H1 (cell line): ENCODE results near the gene PCAT7. TPM values are rescaled to one million over a fixed set of nuclear protein-coding genes. Genes with fewer than 3 reads are reported as not detected.

Experiments used
- CTCF ChIA-PET: fragments of 300-600 bp; sonication (Branson Sonifier 250); formaldehyde crosslinking; loops from one replicate; lab custom pipeline; 2021; ENCODE audit not compliant: partially characterized antibody; lab: Charles Lee
- POLR2A ChIA-PET: fragments of 300-600 bp; sonication (Branson Sonifier 250); formaldehyde crosslinking; loops from one replicate; lab custom pipeline; 2021; ENCODE audit warnings: inconsistent platforms; ENCODE audit not compliant: partially characterized antibody; lab: Charles Lee
- DNase-seq, 2 experiments: peaks; one replicate each; pipeline versions ENCODE4 v3.0.0 to v3.0.0-alpha.2; 2010 to 2022; ENCODE audit warnings: low spot score in 2 of 2, low read depth in 1 of 2, mixed read lengths in 1 of 2
- FAIRE-seq: peaks from 2 replicates; lab custom pipeline; 2011; peaks lifted over from hg19 to GRCh38; lab: Jason Lieb, UNC
- H2AFZ ChIP-seq: 2 replicates; pipeline ENCODE4 v1.8.1; 2012; ENCODE audit warnings: low read length, inconsistent platforms
- H2AK5ac ChIP-seq: 2 replicates; pipeline ENCODE4 v1.6.1; 2013; ENCODE audit warnings: low read depth, low read length
- H2BK120ac ChIP-seq: replicated peaks from 2 replicates; pipeline ENCODE3; 2013; ENCODE audit warnings: low read depth, low read length, inconsistent platforms
- H2BK12ac ChIP-seq: 2 replicates; pipeline ENCODE4 v1.6.1; 2013; ENCODE audit warnings: low read depth, low read length
- H2BK15ac ChIP-seq: 2 replicates; pipeline ENCODE4 v1.6.1; 2013; ENCODE audit warnings: low read length
- H2BK20ac ChIP-seq: 2 replicates; pipeline ENCODE4 v1.6.1; 2013; ENCODE audit warnings: low read length
- H2BK5ac ChIP-seq: 2 replicates; pipeline ENCODE4 v1.6.1; 2013; ENCODE audit warnings: low read depth, low read length
- H3K14ac ChIP-seq: 2 replicates; pipeline ENCODE4 v1.6.1; 2013; ENCODE audit warnings: inconsistent platforms; ENCODE audit not compliant: insufficient read length
- H3K18ac ChIP-seq: 2 replicates; pipeline ENCODE4 v1.6.1; 2013; ENCODE audit warnings: low read length; ENCODE audit errors: extremely low read depth
- H3K23ac ChIP-seq: 2 replicates; pipeline ENCODE4 v1.6.1; 2013; ENCODE audit warnings: inconsistent platforms; ENCODE audit not compliant: insufficient read length
- H3K23me2 ChIP-seq: 2 replicates; pipeline ENCODE4 v1.6.1; 2013; ENCODE audit warnings: low read depth, low read length
- H3K27ac ChIP-seq: 2 replicates; pipeline ENCODE4 v1.6.1; 2011; ENCODE audit warnings: low read depth, low read length, inconsistent platforms
- H3K27me3 ChIP-seq, 4 experiments: replicated peaks in 1 of 4; 1 replicate in 1 of 4; 2 replicates in 3 of 4; pipeline versions ENCODE4 v1.6.1 to v1.8.1; 2011 to 2013; ENCODE audit warnings: low read length in 3 of 4, mild to moderate bottlenecking in 3 of 4, inconsistent platforms in 2 of 4, mixed read lengths in 2 of 4, moderate library complexity in 1 of 4; ENCODE audit not compliant: control insufficient read depth in 3 of 4, insufficient read depth in 3 of 4; ENCODE audit errors: extremely low read depth in 1 of 4
- H3K36me3 ChIP-seq, 4 experiments: 2 replicates each; pipeline versions ENCODE4 v1.6.1 to v1.8.1; 2011 to 2013; ENCODE audit warnings: mild to moderate bottlenecking in 4 of 4, low read length in 3 of 4, moderate library complexity in 2 of 4, control low read depth in 1 of 4, inconsistent platforms in 1 of 4; ENCODE audit not compliant: insufficient read depth in 4 of 4, control insufficient read depth in 2 of 4
- H3K4ac ChIP-seq: replicated peaks from 2 replicates; pipeline ENCODE3; 2013; ENCODE audit warnings: low read length, low read depth, mixed read lengths, inconsistent platforms; ENCODE audit not compliant: insufficient read length
- H3K4me1 ChIP-seq, 4 experiments: replicated peaks in 1 of 4; 1 replicate in 1 of 4; 2 replicates in 3 of 4; pipeline versions ENCODE4 v1.6.1 to v1.8.1; 2011 to 2013; ENCODE audit warnings: low read length in 3 of 4, inconsistent platforms in 2 of 4, mixed read lengths in 1 of 4; ENCODE audit not compliant: insufficient read depth in 4 of 4, control insufficient read depth in 3 of 4
- H3K4me2 ChIP-seq, 2 experiments: 2 replicates each; pipeline versions ENCODE4 v1.6.1 to v1.8.1; 2011 to 2013; ENCODE audit warnings: low read depth in 2 of 2, low read length in 2 of 2, control low read depth in 1 of 2, inconsistent platforms in 1 of 2, mild to moderate bottlenecking in 1 of 2; ENCODE audit not compliant: insufficient read depth in 1 of 2
- H3K4me3 ChIP-seq, 4 experiments: fragments of 200-600, 300-600 bp in 1 of 4; sonication (generic), shearing (Covaris generic), sonication (Bioruptor Twin) in 1 of 4; 2 replicates each; pipeline versions ENCODE4 v1.5.1 to v1.8.1; 2011 to 2016; ENCODE audit warnings: low read length in 4 of 4, low read depth in 3 of 4, control low read depth in 2 of 4, inconsistent platforms in 2 of 4, mild to moderate bottlenecking in 2 of 4, mixed read lengths in 1 of 4, moderate library complexity in 1 of 4; ENCODE audit not compliant: insufficient read depth in 2 of 4; ENCODE audit errors: extremely low read depth in 1 of 4
- H3K56ac ChIP-seq: replicated peaks from 2 replicates; pipeline ENCODE3; 2013; ENCODE audit warnings: low read depth, mild to moderate bottlenecking, mixed read lengths, low read length, inconsistent platforms; ENCODE audit not compliant: insufficient read length
- H3K79me1 ChIP-seq: 2 replicates; pipeline ENCODE4 v1.6.1; 2013; ENCODE audit warnings: low read depth, low read length, control low read depth
- H3K79me2 ChIP-seq, 2 experiments: 2 replicates each; pipeline versions ENCODE4 v1.6.1 to v1.8.1; 2012 to 2013; ENCODE audit warnings: low read length in 2 of 2, mild to moderate bottlenecking in 2 of 2, inconsistent platforms in 1 of 2; ENCODE audit not compliant: insufficient read depth in 2 of 2, control insufficient read depth in 1 of 2
- H3K9ac ChIP-seq, 4 experiments: replicated peaks in 1 of 4; 1 replicate in 1 of 4; 2 replicates in 3 of 4; pipeline versions ENCODE4 v1.6.1 to v1.8.1; 2011 to 2013; ENCODE audit warnings: low read depth in 3 of 4, low read length in 3 of 4, control low read depth in 2 of 4, mild to moderate bottlenecking in 2 of 4, moderate library complexity in 2 of 4, inconsistent platforms in 1 of 4; ENCODE audit errors: extremely low read depth in 1 of 4
- H3K9me3 ChIP-seq, 2 experiments: 2 replicates each; pipeline versions ENCODE4 v1.6.1 to v1.8.1; 2012 to 2013; ENCODE audit warnings: mild to moderate bottlenecking in 2 of 2, moderate library complexity in 2 of 2, control low read depth in 1 of 2, inconsistent platforms in 1 of 2, low read depth in 1 of 2, low read length in 1 of 2, mixed read lengths in 1 of 2; ENCODE audit not compliant: insufficient read depth in 2 of 2
- H4K20me1 ChIP-seq, 2 experiments: replicated peaks in 1 of 2; 2 replicates each; pipeline versions ENCODE3 to v1.8.1; 2011 to 2013; ENCODE audit warnings: inconsistent platforms in 2 of 2, low read length in 2 of 2, mild to moderate bottlenecking in 1 of 2; ENCODE audit not compliant: insufficient read depth in 2 of 2, control insufficient read depth in 1 of 2
- H4K5ac ChIP-seq: 2 replicates; pipeline ENCODE4 v1.6.1; 2013; ENCODE audit warnings: low read length, low read depth, mixed read lengths, inconsistent platforms; ENCODE audit not compliant: insufficient read length
- H4K8ac ChIP-seq: 2 replicates; pipeline ENCODE4 v1.8.0; 2013; ENCODE audit warnings: mild to moderate bottlenecking, moderate library complexity, low read length, inconsistent platforms; ENCODE audit not compliant: insufficient read depth; ENCODE audit errors: extremely low read depth
- H4K91ac ChIP-seq: replicated peaks from 2 replicates; pipeline ENCODE3; 2013; ENCODE audit warnings: low read length, mixed read lengths, inconsistent platforms; ENCODE audit not compliant: insufficient read length
- CREB1 ChIP-seq: IDR thresholded peaks from 2 replicates; pipeline ENCODE4 v1.6.1; 2012; ENCODE audit warnings: inconsistent platforms
- NRF1 ChIP-seq: IDR thresholded peaks from 2 replicates; pipeline ENCODE4 v1.6.1; 2011; ENCODE audit warnings: mild to moderate bottlenecking, low read depth, low read length, improper control_type of control experiment
- RAD21 ChIP-seq, 2 experiments: IDR thresholded peaks in 1 of 2; conservative IDR thresholded peaks in 1 of 2; 2 replicates each; pipeline ENCODE4 v1.6.1; 2011; ENCODE audit warnings: low read depth in 2 of 2, low read length in 2 of 2, improper control_type of control experiment in 1 of 2, inconsistent platforms in 1 of 2, mild to moderate bottlenecking in 1 of 2, moderate library complexity in 1 of 2
- RFX5 ChIP-seq: IDR thresholded peaks from 2 replicates; pipeline ENCODE4 v1.6.1; 2011; ENCODE audit warnings: low read depth, low read length, improper control_type of control experiment, borderline replicate concordance
- SP4 ChIP-seq: IDR thresholded peaks from 2 replicates; pipeline ENCODE4 v1.6.1; 2012; ENCODE audit warnings: low read length, inconsistent platforms
- WGBS, 2 experiments: shearing (Covaris generic) in 1 of 2; methylation state at CpG; one replicate each; pipeline versions ENCODE4 v1.1.6 to v1.1.7; 2013 to 2015; ENCODE audit warnings: low lambda C conversion rate in 2 of 2, mixed read lengths in 2 of 2, inconsistent platforms in 1 of 2, low coverage in 1 of 2, missing lambda C conversion rate in 1 of 2; ENCODE audit not compliant: insufficient replicate concordance in 2 of 2, insufficient coverage in 1 of 2, insufficient read length in 1 of 2; ENCODE audit errors: extremely low coverage in 1 of 2, missing lambda C conversion rate in 1 of 2; 5-methylcytosine and 5-hydroxymethylcytosine counted together
- polyA plus RNA-seq, 7 experiments: library from polyadenylated mRNA; depleted of rRNA in 3 of 7; stranded (reverse) in 5 of 7; unstranded in 2 of 7; fragments of >200 nt in 5 of 7; fragments of 200-250 nt in 2 of 7; gene quantifications; 1 replicate in 5 of 7; 2 replicates in 1 of 7; 4 replicates in 1 of 7; pipeline versions ENCODE4 v1.2.1 to v1.2.3, GENCODE V29; 2011 to 2013; ENCODE audit warnings: missing spikeins in 2 of 7, mixed read lengths in 2 of 7
- total RNA-seq: library from RNA; stranded (reverse); fragmentation: NEBNext Ultra II Directional; extraction: Animal tissue kit (Norgen Biotek cat#: 25700); gene quantifications from 2 replicates; pipeline ENCODE4 v1.2.1, GENCODE V29; 2021

Gene PCAT7
- total and polyA plus RNA-seq, 2 of the 8 experiments (the other 6 are each of a cell fraction or from before 2014, with no cell fraction given): 3.2 to 4.1 TPM

DNA sequence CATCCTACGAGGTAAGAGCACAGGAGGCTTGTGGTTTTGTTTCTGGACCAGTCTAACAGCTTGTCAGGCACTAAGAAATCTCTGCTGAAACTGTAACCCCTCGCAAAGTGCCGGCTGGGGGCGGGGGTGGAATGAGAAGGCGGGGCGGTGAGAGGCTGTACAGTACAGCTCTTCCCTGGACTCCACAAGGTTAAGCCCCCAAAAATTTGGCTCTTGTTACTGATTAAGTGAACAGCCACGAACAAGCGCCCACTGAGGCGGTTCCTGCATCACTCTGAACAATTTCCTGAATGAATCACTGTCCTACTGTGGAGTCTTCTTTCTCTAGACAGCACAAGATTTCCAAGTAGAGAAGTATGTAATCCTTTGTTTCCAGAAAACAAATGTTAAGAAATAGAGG, 31.9 kb downstream of the PCAT7 start:
- Histone ChIP-seq H4K8ac (peak overlapping the region; percentile 25; the same call in 1 of the 2 replicates), H3K4me2 (no peak overlapping the region), H4K20me1 (no peaks in the 10 kb centered on the region), H2BK15ac (no peak overlapping the region), H3K9ac (no peak overlapping the region), H2BK20ac (no peak overlapping the region), H2BK12ac (no peak overlapping the region), H3K4ac (no peak overlapping the region), H3K27ac (no peak overlapping the region), H3K18ac (no peak overlapping the region), H3K23ac (no peak overlapping the region), H3K23me2 (no peaks in the 10 kb centered on the region), H4K5ac (no peak overlapping the region), H2AK5ac (no peak overlapping the region), H3K4me1 (no peaks in the 10 kb centered on the region), H3K56ac (no peak overlapping the region), H4K91ac (no peak overlapping the region), H3K36me3 (no peaks in the 10 kb centered on the region), H3K4me3 (no peak overlapping the region), H2BK120ac (no peak overlapping the region), H2BK5ac (no peak overlapping the region), H3K9me3 (no peaks in the 10 kb centered on the region), H3K27me3 (no peaks in the 10 kb centered on the region), H3K79me2 (no peaks in the 10 kb centered on the region), H2AFZ (no peak overlapping the region), H3K79me1 (no peaks in the 10 kb centered on the region), H3K14ac (no peak overlapping the region)
- 83% methylated on average over 9 of the region's 9 CpGs; no CpG with 5 or more reads in 1 of the 2 experiments for WGBS, 2 experiments
- DNase-seq (no peak), FAIRE-seq (no peak)
- ChIA-PET POLR2A (interaction anchor here (1.7 kb wide), 1 partner anchor 15 kb away, joined by 14 read pairs; no protein-coding TSS in a partner anchor), CTCF (interaction anchor here (1.0 to 2.3 kb wide), 5 partner anchors 9 to 36 kb away, joined by 3 to 6 read pairs (median 4); partner anchors contain the start of gene PCAT7)
- TF ChIP-seq SP4 (no peak), CREB1 (no peak), NRF1 (no peak), RAD21 (IDR thresholded peaks at IDR 0.05 in 1 of 2, conservative IDR thresholded peaks at IDR 0.05 in 1 of 2; ENCODE audit: low read depth in 2 of 2, low read length in 2 of 2) (no peak), RFX5 (no peak)
